VCaP (cell line): ENCODE measurements around the gene SMIM35.
"Not testable (repeated sequence)": the region's sequence is repeated elsewhere in the genome, so short reads cannot be mapped to it uniquely, and the experiment has no call there.

ENCODE experiments used
- H3K27ac ChIP-seq: fragments of 450-650 bp; 2 replicates; pipeline ENCODE4 v1.5.1; 2017
- CTCF ChIP-seq: fragments of 450-650 bp; conservative IDR thresholded peaks from 2 replicates; pipeline ENCODE4 v1.5.1; 2017; ENCODE audit warnings: mild to moderate bottlenecking, moderate library complexity

Gene SMIM35

DNA sequence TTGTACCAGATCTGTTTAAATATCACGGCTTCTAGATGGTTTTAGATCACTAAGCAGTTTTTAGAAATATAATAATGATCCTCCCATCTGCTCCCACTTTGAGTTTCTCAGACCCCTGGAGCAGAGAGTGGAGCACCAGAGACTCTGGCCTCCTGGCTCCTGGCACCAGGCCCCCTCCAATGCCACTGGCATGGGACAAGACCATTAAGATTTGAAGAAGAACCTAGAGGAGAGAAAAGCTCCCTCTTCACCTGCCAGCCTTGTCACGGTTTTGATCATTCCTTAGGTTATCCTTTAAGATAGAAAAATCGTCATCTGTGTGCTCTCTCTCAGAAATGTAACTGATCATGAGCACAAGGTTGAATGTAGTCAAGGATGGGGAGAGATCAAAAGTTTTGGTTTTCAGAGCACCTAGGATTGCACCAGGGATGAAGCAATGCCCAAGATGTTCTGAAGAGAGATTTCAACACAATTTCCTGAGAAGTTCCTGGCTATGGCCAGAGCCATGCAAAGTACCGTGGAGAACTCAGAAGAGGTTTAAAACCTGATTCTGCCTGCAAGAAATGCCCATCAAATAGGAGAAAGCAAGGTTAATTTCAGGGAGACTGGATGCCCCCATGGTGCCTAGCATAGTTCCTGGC is 78.4 kb downstream of the SMIM35 start:
- H3K27ac ChIP-seq: no peak overlapping the region
- TF ChIP-seq CTCF: no peak

DNA sequence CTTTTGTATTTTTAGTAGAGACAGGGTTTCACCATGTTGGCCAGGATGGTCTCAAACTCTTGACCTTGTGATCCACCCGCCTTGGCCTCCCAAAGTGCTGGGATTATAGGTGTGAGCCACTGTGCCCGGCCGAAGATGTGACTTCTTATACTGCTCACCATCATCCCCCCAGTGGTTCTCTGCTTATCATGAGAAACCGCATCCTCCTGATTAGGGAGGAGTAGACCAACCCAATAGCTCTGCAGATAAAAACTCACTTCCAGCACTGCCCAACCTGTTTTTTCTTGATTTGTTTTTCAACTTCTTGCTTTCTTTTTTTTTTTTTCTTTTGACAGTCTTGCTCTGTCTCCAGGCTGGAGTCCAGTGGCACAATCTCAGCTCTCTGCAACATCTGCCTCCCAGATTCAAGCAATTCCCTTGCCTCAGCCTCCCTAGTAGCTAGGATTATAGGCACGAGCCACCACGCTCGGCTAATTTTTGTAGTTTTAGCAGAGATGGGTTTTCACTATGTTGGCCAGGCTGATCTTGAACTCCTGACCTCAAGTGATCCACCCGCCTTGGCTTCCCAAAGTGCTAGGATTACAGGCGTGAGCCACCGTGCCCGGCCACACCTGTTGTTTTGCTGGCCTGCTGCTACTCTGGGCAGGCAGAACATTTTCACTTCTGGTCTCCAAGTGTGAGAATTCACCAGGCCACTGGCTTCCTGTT is 79.0 kb downstream of the SMIM35 start:
- not testable (repeated sequence) for H3K27ac ChIP-seq

GRCh38 chr11:118007040-118007439 is 79.7 kb downstream of the SMIM35 start:
- no peak overlapping the region for H3K27ac ChIP-seq

GRCh38 chr11:118006153-118006534 is 80.6 kb downstream of the SMIM35 start:
- no peak overlapping the region for H3K27ac ChIP-seq
- TF ChIP-seq CTCF: no peak

More at GRCh38 chr11:118007040-118007439, 79.7 kb downstream of the SMIM35 start:
- TF ChIP-seq CTCF: no peak

- no peak overlapping the region for H3K27ac ChIP-seq
- no peak for TF ChIP-seq CTCF
Observed at GRCh38 chr11:118005224-118006152, 81.3 kb downstream of the SMIM35 start.

DNA sequence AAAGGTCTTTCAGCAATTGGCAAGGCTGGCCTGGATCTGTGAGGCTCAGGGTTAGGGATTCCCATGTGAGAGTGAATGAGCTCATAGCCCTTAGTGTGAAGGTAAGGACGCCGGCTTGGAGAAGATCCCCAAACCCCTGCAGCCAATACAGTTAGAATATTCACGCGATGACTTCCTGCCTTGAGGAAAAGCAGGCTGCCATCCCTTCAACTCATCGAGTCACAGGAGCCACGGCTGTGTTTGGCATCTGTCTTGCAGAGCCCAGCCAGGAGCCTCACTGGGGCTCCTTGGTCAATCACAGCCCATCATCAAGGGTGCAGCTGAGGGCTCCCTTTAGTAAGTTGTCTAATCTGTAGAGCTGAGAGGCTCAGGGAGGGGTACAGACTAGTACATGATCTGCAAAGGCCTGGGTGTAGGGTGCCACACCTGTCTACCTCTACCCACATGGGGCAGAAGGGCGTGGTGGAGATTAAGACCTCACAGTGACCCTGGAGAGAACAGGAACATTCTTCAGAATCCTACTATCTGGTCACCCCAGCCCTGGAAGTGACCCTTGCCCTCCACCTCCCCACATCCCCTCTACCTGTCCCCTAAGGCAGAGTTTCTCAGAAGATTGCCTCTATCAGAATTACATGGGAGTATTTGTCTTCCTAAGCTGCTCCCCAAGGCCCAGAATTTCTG is 82.1 kb downstream of the SMIM35 start:
- TF ChIP-seq CTCF: no peak
- H3K27ac ChIP-seq: no peak overlapping the region

GRCh38 chr11:118003456-118003855 is 83.3 kb downstream of the SMIM35 start:
- TF ChIP-seq CTCF: no peak

More at GRCh38 chr11:118003456-118003855, 83.3 kb downstream of the SMIM35 start:
- H3K27ac ChIP-seq: no peak overlapping the region
